Smooth muscle cell of the brain vasculature (primary cell): ENCODE measurements around the gene SLC1A2.
A peak's percentile ranks its signal among the peaks of the same experiment; 100 is the strongest.

Experiments used
- DNase-seq: peaks from one replicate; pipeline ENCODE4 v3.0.0-alpha.2; 2012; ENCODE audit warnings: low read depth, low spot score

Gene SLC1A2

GRCh38 chr11:35352077-35352888, 67.1 kb downstream of the SLC1A2 start:
- no peak for DNase-seq

- DNase-seq = no peak
Measured at GRCh38 chr11:35349897-35350296, 69.5 kb downstream of the SLC1A2 start.

- DNase-seq = no peak
Measured at GRCh38 chr11:35348898-35349687, 70.3 kb downstream of the SLC1A2 start.

GRCh38 chr11:35347921-35348331, 71.4 kb downstream of the SLC1A2 start:
- DNase-seq = peak; percentile 33

DNA sequence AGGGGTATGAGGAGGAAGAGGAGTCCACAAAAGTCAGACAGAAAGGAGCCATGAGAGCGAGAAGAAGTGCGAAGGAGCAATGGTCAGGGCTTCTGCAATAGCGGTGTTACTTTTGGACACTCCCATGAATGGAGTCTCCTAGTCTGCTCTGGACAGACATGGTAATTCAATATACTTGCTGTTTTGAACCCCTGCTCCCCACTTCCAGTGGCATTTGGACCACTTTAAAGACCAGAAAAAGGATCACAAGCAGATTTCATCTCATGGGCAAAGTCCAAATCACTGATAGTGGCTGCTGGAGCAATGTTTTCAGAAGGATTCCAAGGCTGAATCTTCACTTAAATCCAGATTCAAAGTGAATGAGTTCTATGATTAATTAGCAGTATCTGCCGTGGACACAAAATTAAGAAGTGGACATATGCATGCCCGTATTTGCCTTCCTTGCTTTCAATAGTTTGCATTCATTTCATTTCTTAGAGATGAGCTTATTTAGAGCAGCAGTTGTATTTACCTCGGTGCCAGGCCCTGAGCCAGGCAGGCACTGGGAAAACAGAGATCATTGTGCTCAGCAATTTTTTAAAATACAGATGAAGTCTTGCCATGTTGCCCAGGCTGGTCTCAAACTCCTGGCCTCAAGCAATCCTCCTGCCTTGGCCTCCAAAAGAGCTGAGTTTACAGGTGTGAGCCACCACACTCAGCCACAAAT, 72.0 kb downstream of the SLC1A2 start:
- no peak for DNase-seq

DNA sequence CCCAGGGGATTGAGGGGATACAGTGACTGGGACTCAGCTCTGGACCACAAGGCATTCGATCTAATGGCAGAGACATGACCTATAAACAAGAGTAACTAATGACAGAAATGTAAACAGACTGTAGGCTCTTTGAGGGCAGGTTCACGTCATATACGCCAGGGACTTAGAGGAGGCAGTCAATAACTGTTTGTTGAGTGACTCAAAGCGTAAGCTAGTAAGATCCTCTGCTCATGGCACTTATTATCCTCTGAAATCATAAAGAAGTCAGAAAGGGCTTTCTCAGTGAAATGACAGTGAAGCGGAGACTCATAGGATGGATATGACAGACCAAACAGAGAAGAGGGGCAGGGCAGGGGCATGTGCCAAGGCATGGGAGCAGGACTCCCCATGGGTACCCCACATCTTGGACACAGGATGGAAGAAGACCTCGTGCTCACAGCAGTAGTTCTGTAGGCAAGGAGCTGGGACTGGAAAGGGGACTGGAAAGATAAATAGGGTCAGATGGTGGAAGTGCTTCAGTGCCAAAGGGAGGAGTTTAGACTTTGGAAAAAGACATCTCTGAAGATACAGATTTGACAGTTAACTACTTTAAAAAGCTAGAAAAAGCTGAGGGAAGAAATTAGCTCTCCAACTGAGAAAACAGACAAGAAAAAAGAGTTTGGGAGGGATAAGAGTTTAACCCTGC, 72.7 kb downstream of the SLC1A2 start:
- no peak for DNase-seq

DNA sequence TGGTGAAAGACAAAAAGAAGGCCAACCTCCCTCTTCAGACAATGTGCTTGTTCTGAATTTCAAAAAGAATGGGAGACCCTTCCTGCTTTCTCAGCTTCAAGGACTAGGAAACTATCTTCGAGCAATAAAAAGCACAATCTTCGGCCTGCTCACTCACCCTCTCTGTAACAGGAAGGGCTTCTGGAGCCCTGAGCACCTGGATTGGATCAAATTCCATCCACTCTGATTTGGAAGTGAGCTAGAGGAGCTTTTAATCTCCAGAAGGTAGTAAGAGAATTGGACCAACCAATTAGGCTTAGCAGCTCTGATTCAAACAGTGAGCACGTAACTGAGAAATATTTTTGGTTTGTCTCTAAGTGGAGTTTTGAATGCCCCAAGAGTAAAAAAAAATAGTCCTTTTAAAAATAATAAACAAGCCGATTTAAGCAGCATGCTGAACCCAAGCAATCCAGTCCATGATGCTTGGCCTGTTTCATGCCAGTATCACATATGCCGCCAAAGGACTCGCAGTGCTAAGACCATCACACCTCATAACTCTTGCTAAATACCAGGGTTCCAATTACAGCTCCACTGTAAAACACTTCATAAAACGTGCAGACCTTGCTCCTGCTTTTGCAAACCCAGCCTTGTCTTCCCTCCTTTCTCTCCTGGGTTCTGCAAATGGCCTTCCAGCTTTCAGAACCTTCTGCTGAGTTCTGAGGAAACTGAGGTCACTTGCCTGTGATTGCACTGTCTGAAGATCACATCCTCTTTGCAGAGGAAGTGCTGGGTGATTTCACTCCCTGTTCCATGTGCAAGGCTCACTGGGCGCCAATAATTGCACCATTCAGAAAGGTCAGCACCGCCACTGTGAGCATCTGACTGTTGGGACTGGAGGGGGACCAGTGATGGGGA, 74.4 kb downstream of the SLC1A2 start:
- no peak for DNase-seq

- no peak for DNase-seq
Measured at GRCh38 chr11:35343033-35343598, 76.2 kb downstream of the SLC1A2 start.

GRCh38 chr11:35340715-35341114, 78.6 kb downstream of the SLC1A2 start:
- no peak for DNase-seq

DNA sequence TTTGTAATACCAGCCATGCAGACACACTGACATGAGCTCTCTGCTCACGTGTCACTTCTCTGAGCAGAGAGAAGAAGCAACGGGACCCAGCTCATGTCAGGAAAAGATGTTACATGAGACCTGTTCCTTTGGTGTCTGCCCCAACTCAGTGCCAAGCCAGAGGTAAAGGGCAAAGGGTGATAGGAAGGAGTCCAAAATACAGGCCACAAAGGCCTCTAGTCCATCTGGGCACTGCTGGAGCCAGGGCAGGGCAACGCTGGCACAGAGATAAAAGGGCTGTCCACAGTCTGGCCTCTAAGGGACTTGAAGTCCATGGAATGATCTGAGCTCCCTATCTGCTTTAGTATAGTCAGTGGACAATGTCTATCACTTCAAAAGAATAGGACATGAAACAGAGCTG, 79.3 kb downstream of the SLC1A2 start:
- no peak for DNase-seq

- no peak for DNase-seq
Measured at GRCh38 chr11:35338921-35339320, 80.4 kb downstream of the SLC1A2 start.

- no peak for DNase-seq
Measured at GRCh38 chr11:35337914-35338305, 81.4 kb downstream of the SLC1A2 start.

- DNase-seq = peak; percentile 87
Measured at GRCh38 chr11:35337136-35337913, 82.0 kb downstream of the SLC1A2 start.

DNA sequence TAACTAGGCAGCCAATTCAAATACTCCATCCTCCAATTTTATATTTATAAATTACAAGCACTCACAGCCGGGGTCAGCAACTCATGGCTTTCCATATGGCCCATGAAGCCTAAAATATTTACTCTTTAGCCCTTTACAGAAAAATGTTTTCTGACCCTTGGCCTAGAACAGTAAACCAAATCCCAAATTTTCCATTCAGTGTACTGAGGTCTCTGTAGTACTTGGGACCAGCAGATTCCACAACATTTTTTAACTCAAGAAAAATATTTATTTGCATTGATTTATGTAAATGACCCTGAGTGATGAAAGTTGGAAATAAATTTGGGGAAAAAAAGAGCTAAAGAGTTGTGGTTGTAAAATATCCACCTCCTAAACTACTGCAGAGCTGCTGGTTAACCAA, 82.6 kb downstream of the SLC1A2 start:
- DNase-seq = no peak

DNA sequence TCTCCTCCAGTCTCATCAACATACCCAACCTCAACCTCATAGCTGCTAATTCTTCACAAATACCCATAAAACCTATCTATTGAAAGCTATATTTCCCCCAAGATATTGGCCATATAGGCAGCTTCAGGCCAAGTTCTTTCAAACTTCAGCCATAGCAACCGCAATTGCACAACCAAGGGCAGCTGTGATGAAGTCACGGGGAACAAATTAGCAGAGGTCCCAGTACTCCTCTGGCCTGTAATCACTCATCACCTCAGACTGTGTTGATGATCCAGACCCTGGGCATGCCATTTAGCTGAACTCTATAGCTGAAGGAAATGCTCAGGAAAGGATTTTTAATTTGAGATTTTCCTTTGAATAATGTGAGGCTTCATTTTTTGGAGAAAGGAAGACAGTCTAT, 84.1 kb downstream of the SLC1A2 start:
- no peak for DNase-seq

DNA sequence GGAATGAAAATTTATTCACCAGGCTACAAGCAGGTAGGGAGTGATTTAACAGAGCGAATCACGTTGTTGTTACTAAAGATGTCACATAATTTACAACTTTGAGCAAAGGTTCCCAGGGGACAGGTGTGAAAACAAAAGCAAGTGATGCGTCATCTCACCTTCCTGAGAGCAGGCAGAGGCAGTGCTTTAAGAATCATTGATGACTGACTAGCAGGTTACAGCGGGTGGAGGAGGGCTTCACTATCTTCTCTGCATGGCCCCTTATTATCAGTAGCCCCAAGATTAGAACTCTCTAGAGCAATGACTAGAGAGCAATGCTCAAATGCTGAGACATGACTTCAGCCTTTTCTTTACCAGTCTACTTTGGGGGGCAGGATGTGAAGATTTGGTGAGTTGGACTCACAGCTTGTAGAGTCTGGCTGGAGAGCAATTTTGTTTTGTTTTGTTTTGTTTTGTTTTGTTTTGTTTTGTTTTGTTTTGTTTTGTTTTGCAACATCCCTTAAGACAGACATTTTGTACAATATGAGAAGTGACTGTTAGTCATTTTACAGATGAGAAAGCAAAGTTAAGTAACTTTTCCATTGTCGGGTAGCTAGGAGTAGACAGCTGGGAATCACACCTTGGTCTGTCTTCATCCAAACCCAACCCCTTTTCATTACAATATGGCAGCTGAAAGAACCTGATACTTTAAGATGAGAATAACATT, 84.8 kb downstream of the SLC1A2 start:
- no peak for DNase-seq

DNA sequence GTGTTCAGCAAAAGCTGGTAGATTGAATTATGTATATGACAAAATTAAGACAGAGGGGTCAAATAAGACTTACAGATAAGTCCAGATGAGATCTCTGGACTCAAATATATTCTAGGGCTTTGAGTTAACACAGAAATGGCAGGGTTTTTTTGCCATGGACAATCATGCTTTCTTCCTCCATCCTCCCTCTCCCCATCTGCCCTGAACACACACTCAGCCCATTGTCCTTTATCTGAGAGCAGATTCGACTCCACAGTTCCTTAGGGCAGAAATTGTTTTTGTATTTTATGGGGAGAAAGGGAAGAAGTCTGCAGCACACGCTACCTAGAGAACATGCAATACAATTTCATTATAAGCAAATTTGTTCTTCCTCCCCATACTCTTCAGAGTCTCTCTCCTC, 86.8 kb downstream of the SLC1A2 start:
- DNase-seq = no peak

DNA sequence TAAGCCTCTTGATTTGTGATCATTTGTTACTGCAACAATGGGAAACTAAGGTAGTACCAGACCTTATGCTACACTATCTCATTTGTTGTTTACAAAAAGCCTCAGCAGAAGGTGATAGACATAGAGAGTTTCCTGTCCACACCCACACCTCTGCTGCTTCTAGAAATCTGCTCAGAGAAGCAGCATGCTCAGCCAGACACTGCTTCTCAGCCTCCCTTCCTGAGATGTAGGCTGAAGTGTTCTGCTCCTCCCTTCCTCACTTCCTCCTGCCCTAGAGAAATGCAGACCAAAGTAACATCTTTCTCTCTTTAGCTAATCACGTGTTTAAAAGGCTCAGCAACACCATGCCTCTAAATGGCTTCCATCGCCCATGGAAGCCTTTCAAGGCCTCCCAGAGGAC, 88.4 kb downstream of the SLC1A2 start:
- no peak for DNase-seq
